ENCODE results near the gene RUNX2.

The RUNX2 gene

GRCh38 chr6:45433533-45434380 lies 105.6 kb downstream of the RUNX2 start:
- no peak for DNase-seq (ENCODE audit: low read depth)

DNA sequence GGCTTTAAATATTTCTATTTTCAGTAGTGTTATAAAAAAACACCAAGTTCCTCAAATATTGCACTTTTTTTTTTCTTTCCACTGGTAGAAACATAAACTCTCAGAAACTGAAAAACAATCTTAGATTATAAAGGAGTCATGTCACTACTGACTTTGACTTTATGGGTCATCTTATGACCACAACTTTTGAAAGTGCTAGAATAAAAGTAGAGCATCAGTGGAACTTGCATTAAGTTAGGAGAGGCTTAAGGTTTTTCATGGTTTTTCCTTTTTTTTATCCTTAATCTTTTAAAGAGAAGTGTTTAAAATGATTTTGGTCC lies 106.2 kb downstream of the RUNX2 start:
- no peak for DNase-seq (ENCODE audit: low read depth)

GRCh38 chr6:45436544-45437438 lies 108.7 kb downstream of the RUNX2 start:
- no peak for DNase-seq (ENCODE audit: low read depth)

GRCh38 chr6:45437439-45437815 lies 109.3 kb downstream of the RUNX2 start:
- no peak for DNase-seq (ENCODE audit: low read depth)

DNA sequence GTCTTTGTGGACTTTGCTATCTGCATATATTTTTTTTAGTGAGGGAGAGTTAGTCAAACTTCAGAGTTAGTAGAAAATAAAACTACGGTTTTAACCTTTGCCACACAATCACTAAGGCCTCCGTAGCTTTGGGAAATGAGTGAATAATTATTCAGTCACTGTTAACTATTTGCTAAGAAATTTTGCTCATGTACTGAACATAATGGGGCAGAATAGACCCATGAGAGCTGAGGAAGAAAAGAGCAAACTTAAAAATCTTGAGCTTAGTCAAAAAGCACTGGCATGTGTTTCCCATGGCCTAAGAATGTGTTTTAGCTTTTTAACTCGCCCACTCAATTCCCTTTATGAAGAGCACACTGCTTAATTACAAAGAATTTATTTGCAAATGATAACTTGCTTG lies 110.0 kb downstream of the RUNX2 start:
- no peak for DNase-seq (ENCODE audit: low read depth)

GRCh38 chr6:45438849-45439406 lies 110.8 kb downstream of the RUNX2 start:
- DNase-seq (ENCODE audit: low read depth): no peak

GRCh38 chr6:45439459-45439858 lies 111.3 kb downstream of the RUNX2 start:
- no peak for DNase-seq (ENCODE audit: low read depth)

- no peak for DNase-seq (ENCODE audit: low read depth)
Measured at GRCh38 chr6:45439861-45440388, 111.8 kb downstream of the RUNX2 start.

DNA sequence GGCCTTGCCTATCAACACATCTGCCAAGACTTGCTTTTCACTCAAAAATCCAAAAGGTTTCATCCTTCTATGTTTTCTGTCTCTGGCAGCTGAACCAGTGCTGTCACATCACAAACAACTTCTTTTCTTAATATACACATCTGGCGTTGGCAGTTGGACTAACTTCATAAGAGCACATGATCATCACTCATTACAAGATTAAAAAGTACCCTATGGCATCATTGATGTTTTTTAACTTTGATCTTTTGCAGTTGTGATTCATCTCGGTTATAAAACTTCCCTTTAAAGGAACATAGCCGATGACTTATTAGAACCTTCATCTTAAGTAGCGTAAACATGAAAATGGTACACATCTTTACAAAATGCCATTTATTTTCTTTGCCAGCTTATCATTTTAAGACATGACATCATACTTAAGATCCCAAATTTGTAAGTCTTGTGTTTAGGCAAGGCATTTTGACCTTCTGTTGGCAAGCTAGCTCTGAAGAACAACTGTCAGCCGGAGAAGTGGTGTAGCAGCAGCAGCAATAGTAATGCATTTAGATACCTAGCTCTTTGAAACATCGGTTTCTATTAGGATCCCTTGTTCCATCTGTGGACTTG lies 113.8 kb downstream of the RUNX2 start:
- no peak for DNase-seq (ENCODE audit: low read depth)

DNA sequence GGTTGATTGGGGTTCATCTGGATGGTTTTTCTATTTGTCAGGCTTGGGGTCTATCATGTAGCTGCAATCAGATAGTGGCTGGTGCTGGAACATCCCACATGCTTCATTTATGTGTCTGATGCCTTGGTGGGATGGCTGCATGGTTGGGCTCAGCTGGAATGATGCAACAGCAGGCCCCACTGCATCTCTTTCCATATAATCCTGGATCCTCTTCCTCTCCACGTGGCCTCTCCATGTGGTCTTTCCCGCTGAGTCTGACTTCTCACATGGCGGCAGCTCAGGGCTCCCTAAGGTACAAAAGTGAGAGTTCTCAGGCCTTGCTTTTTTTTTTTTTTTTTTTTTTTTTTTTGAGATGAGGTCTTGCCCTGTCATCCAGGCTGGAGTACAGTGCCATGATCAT lies 114.6 kb downstream of the RUNX2 start:
- no peak for DNase-seq (ENCODE audit: low read depth)

GRCh38 chr6:45445364-45445748 lies 117.2 kb downstream of the RUNX2 start:
- no peak for DNase-seq (ENCODE audit: low read depth)

- no peak for DNase-seq (ENCODE audit: low read depth)
Measured at GRCh38 chr6:45445749-45446549, 117.8 kb downstream of the RUNX2 start.

DNA sequence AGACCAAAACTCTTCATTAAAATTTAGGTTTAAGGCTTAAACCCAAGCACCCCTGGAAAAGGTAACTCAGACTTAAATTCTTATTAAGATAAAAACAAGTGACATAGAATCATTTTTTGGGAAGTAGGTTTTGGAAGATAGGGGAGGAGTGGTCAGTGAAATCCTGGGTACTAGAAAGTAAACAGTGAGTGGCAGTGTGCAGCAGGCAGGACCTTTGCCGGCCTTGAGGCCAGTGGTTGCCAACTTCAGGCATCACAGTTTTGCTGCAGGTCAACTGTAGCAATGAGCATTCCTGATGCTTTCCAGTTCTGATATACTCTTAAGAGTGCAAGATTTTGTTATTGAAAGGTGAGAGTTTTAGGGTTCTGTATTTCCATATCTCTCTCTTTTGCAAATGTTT lies 118.9 kb downstream of the RUNX2 start:
- no peak for DNase-seq (ENCODE audit: low read depth)

DNA sequence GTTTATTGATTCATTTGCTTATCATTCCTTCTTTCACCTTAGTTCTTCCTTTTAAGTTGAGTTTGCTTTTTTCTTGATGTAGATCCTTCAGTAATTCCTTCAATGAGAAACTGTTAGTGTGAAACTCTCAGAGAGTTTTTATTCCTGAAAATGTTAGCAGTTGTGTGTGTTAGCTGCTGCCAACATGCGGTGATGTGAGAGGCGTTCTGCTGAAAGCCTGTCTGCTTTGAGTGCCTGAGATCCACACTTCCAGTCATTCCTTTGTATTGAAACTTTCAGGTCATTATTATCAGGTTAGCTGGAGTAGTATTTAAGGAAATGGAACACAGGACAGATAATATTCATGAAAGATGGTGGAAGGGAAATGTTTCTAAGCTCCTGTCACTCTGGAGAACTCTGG lies 119.6 kb downstream of the RUNX2 start:
- no peak for DNase-seq (ENCODE audit: low read depth)

GRCh38 chr6:45448417-45449389 lies 120.6 kb downstream of the RUNX2 start:
- no peak for DNase-seq (ENCODE audit: low read depth)

GRCh38 chr6:45450132-45450531 lies 122.0 kb downstream of the RUNX2 start:
- DNase-seq (ENCODE audit: low read depth): no peak

DNA sequence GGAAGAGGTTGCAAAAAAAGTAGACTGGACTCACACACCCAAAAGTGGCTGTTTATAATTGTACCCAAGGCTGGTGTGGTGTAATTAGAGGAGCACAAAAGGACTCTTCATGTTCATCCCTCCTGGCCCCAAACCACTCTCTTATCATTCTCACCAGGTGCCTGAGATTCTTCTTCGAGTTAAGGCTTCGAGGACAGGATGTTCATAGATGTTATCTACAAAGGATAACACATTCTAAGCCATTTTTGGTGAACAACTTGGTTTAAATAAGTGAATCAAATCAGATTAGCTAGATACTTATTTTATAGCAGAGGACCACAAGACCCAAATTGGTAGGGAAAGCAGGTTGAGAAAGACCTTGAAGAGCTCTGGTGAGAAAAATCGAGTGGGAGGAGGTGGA lies 122.7 kb downstream of the RUNX2 start:
- DNase-seq (ENCODE audit: low read depth): no peak

- no peak for DNase-seq (ENCODE audit: low read depth)
Measured at GRCh38 chr6:45454008-45454911, 126.1 kb downstream of the RUNX2 start.

GRCh38 chr6:45455408-45455807 lies 127.3 kb downstream of the RUNX2 start:
- DNase-seq (ENCODE audit: low read depth): no peak
